OCI-LY1 (cell line): ENCODE data around the gene IKZF2.

Source experiments
- CTCF ChIP-seq: fragments of 200-600 bp; sonication (generic), shearing (Covaris generic); IDR thresholded peaks from 2 replicates; pipeline ENCODE4 v1.5.1; 2017; ENCODE audit warnings: mild to moderate bottlenecking, antibody characterized with exemption, low read length, moderate library complexity, mixed read lengths
- EZH2 ChIP-seq: fragments of 200-600 bp; sonication (generic), shearing (Covaris generic); IDR thresholded peaks from 2 replicates; pipeline ENCODE4 v1.8.0; 2017; ENCODE audit warnings: borderline replicate concordance, mixed run types, mild to moderate bottlenecking, antibody characterized with exemption, low read length, moderate library complexity, mixed read lengths

DNA sequence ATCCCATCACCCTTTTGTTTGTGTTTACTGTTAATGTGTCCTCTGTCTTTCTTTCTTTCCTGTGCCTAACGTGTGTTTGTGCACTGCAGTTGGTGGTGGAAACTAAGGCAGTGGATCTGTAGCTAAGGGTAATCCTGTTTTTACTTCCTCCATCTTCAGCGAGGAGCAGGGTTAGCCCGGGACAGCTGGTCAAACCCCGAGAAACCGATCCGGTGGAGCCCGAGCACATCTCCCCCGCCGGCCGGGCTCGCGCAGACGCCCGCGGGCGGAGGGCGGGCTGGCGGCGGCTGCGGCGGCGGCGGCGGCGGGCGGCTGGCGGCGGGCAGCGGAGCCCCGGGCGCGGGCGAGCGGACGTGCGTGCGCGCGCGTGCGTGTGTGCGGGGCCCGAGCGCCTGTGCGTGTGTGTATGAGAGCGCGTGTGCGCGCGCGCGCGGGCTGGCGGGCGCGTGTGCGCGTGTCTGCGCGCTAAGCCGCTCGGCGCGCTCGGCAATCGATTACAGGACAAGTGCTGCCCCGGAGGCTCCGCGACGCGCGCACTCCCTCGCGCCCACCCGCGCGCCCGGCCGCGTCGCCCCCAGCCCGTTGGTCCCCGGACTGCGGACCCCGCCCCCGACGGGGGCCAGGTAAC is at the start of gene IKZF2:
- TF ChIP-seq CTCF, result no peak
- no peak for TF ChIP-seq EZH2
